HepG2 (cell line): ENCODE measurements around the gene PET100. TPM values are rescaled to one million over a fixed set of nuclear protein-coding genes. Genes with fewer than 3 reads are reported as not detected.
A peak's percentile ranks its signal among the peaks of the same experiment; 100 is the strongest.

Source experiments
- FOXK1 ChIP-seq: sonication (generic); formaldehyde crosslinking; IDR thresholded peaks from 2 replicates; pipeline ENCODE4 v1.4.0; 2020; ENCODE audit warnings: low read depth, missing genetic modification reagents, borderline replicate concordance
- MEF2D ChIP-seq: sonication (generic); formaldehyde crosslinking; IDR thresholded peaks from 2 replicates; pipeline ENCODE4 v1.5.1; 2020; ENCODE audit warnings: mild to moderate bottlenecking, missing genetic modification reagents
- MEIS2 ChIP-seq: sonication (generic); formaldehyde crosslinking; IDR thresholded peaks from 2 replicates; pipeline ENCODE4 v1.9.0; 2021; ENCODE audit warnings: mild to moderate bottlenecking, missing genetic modification reagents
- RNF2 ChIP-seq: fragments of 450-650 bp; conservative IDR thresholded peaks from 2 replicates; pipeline ENCODE4 v1.6.1; 2016; ENCODE audit warnings: low read depth
- TOPORS ChIP-seq: sonication (generic); formaldehyde crosslinking; IDR thresholded peaks from 2 replicates; pipeline ENCODE4 v1.8.0; 2023; ENCODE audit warnings: mild to moderate bottlenecking, missing genetic modification reagents
- TP53 ChIP-seq: sonication (generic); formaldehyde crosslinking; conservative IDR thresholded peaks from 2 replicates; pipeline ENCODE4 v1.4.0; 2020; ENCODE audit warnings: missing genetic modification reagents
- YEATS4 ChIP-seq: sonication (generic); formaldehyde crosslinking; IDR thresholded peaks from 2 replicates; pipeline ENCODE4 v1.4.0; 2020; ENCODE audit warnings: missing genetic modification reagents, borderline replicate concordance
- YY1 ChIP-seq: IDR thresholded peaks from 2 replicates; pipeline ENCODE4 v1.6.1; 2011; ENCODE audit warnings: low read length, low read depth, moderate library complexity, mild to moderate bottlenecking; ENCODE audit not compliant: insufficient read depth, insufficient replicate concordance
- ZNF10 ChIP-seq: sonication (generic); formaldehyde crosslinking; IDR thresholded peaks from 2 replicates; pipeline ENCODE4 v1.4.0; 2020; ENCODE audit warnings: mild to moderate bottlenecking, low read depth, missing genetic modification reagents, borderline replicate concordance
- ZNF136 ChIP-seq: sonication (generic); formaldehyde crosslinking; IDR thresholded peaks from 2 replicates; pipeline ENCODE4 v1.8.1; 2022; ENCODE audit warnings: low read depth, mild to moderate bottlenecking, moderate library complexity, missing genetic modification reagents
- ZNF205 ChIP-seq: IDR thresholded peaks from 2 replicates; pipeline ENCODE4 v1.6.1; 2018; ENCODE audit warnings: missing biosample characterization, missing genetic modification reagents
- ZNF232 ChIP-seq: sonication (generic); formaldehyde crosslinking; IDR thresholded peaks from 2 replicates; pipeline ENCODE4 v1.4.0; 2020; ENCODE audit warnings: missing genetic modification reagents, borderline replicate concordance
- ZNF333 ChIP-seq: sonication (generic); formaldehyde crosslinking; IDR thresholded peaks from 2 replicates; pipeline ENCODE4 v1.4.0; 2020; ENCODE audit warnings: mild to moderate bottlenecking, missing genetic modification reagents, borderline replicate concordance
- ZNF451 ChIP-seq: sonication (generic); formaldehyde crosslinking; IDR thresholded peaks from 2 replicates; pipeline ENCODE4 v1.5.0; 2020; ENCODE audit warnings: mild to moderate bottlenecking, missing genetic modification reagents
- ZNF563 ChIP-seq: sonication (generic); formaldehyde crosslinking; IDR thresholded peaks from 2 replicates; pipeline ENCODE4 v1.8.0; 2022; ENCODE audit warnings: mild to moderate bottlenecking, moderate library complexity, missing genetic modification reagents
- ZNF724P ChIP-seq: sonication (generic); formaldehyde crosslinking; IDR thresholded peaks from 2 replicates; pipeline ENCODE4 v1.8.0; 2022; ENCODE audit warnings: missing genetic modification reagents, borderline replicate concordance
- ZNF749 ChIP-seq: sonication (generic); formaldehyde crosslinking; IDR thresholded peaks from 2 replicates; pipeline ENCODE4 v1.8.0; 2022; ENCODE audit warnings: mild to moderate bottlenecking, missing genetic modification reagents, moderate library complexity, borderline replicate concordance
- ZNF781 ChIP-seq: sonication (generic); formaldehyde crosslinking; IDR thresholded peaks from 2 replicates; pipeline ENCODE4 v1.5.1; 2020; ENCODE audit warnings: borderline replicate concordance, mild to moderate bottlenecking, missing genetic modification reagents; ENCODE audit errors: not compliant biosample characterization
- polyA plus RNA-seq, 8 experiments: library from polyadenylated mRNA; depleted of rRNA in 3 of 8; stranded (reverse) in 7 of 8; unstranded in 1 of 8; fragments of >200 nt; fragmentation: Illumina TruSeq in 4 of 8; extraction: Trizol in 4 of 8; gene quantifications; 2 replicates each; pipeline versions ENCODE4 v1.2.1 to v1.2.3, GENCODE V29; 2011 to 2016; ENCODE audit warnings: low read depth in 4 of 8, missing spikeins in 1 of 8, mixed read lengths in 1 of 8; ENCODE audit not compliant: insufficient read depth in 1 of 8
- total RNA-seq, 5 experiments: library from RNA; depleted of rRNA; stranded (reverse); fragments of >200 nt; fragmentation: Illumina TruSeq; extraction: Trizol; gene quantifications; 2 replicates each; pipeline ENCODE4 v1.2.3, GENCODE V29; 2016; ENCODE audit warnings: low read depth in 1 of 5
- TF ChIP-seq, protein P1 (sequence below): sonication (generic); formaldehyde crosslinking; IDR thresholded peaks from 2 replicates; pipeline ENCODE4 v1.8.1; 2022; ENCODE audit warnings: low read depth, mild to moderate bottlenecking, missing genetic modification reagents
- TF ChIP-seq, protein P2 (sequence below): sonication (generic); formaldehyde crosslinking; IDR thresholded peaks from 2 replicates; pipeline ENCODE4 v1.8.0; 2022; ENCODE audit warnings: mild to moderate bottlenecking, missing genetic modification reagents
- TF ChIP-seq, protein P3 (sequence below): sonication (generic); formaldehyde crosslinking; conservative IDR thresholded peaks from 2 replicates; pipeline ENCODE4 v1.8.1; 2023; ENCODE audit warnings: missing genetic modification reagents
- TF ChIP-seq, protein P4 (sequence below): IDR thresholded peaks from 2 replicates; pipeline ENCODE4 v1.6.1; 2016; ENCODE audit warnings: missing compliant biosample characterization, missing genetic modification reagents, borderline replicate concordance

Gene PET100
- total and polyA plus RNA-seq, 2 of the 13 experiments (the other 11 are each of a cell fraction or from before 2014, with no cell fraction given): 22.3 to 66.5 TPM

DNA sequence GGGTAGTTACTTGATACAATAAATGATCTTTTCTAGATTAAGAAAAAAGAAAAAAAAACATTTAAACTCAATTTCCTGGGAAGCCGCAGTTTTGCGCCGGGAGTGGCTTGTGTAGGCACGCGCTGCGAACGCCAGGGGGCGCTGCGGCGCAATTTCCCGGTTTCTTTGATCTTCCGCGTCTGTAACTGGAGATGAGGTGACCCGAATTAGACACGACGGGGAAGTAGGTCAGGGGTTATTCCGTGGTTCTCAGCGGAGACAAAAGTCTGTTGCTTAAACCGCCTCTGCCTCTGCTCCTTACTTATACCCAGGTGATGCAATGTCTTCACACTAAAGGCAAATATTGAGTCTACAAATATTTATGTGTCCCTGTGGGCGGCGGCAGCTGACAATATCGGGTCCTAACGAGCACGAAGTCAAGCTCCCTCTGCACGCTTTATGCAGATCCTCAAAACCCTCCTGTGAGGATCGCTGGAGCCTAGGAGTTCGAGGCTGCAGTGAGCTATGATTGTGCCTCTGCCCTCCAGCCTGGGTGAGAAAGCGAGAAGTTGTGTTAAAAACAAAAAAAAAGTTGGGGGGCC is 22.6 kb downstream of the PET100 start (continued):
- TF ChIP-seq ZNF333 (CRISPR knock-in tag) (no peak), ZNF232 (CRISPR knock-in tag) (no peak; the same call in 1 of the 2 replicates), ZNF136 (CRISPR knock-in tag) (no peak), RNF2 (0 out of 2 replicates have a peak, but pooled peaks have one; percentile 42), MEF2D (CRISPR knock-in tag) (peak; percentile 82), ZNF563 (no peak; the same call in 1 of the 2 replicates), YEATS4 (CRISPR knock-in tag) (no peak), FOXK1 (peak; percentile 96), ZNF749 (CRISPR knock-in tag) (no peak), YY1 (peak; percentile 26), ZNF781 (CRISPR knock-in tag) (no peak), TOPORS (no peak), ZNF205 (CRISPR knock-in tag) (peak; percentile 79), MEIS2 (CRISPR knock-in tag) (no peak; the same call in 1 of the 2 replicates), ZNF10 (CRISPR knock-in tag) (no peak), ZNF451 (no peak), ZNF724P (CRISPR knock-in tag) (no peak), TP53 (CRISPR knock-in tag) (no peak)
- TF ChIP-seq, protein P1, sequence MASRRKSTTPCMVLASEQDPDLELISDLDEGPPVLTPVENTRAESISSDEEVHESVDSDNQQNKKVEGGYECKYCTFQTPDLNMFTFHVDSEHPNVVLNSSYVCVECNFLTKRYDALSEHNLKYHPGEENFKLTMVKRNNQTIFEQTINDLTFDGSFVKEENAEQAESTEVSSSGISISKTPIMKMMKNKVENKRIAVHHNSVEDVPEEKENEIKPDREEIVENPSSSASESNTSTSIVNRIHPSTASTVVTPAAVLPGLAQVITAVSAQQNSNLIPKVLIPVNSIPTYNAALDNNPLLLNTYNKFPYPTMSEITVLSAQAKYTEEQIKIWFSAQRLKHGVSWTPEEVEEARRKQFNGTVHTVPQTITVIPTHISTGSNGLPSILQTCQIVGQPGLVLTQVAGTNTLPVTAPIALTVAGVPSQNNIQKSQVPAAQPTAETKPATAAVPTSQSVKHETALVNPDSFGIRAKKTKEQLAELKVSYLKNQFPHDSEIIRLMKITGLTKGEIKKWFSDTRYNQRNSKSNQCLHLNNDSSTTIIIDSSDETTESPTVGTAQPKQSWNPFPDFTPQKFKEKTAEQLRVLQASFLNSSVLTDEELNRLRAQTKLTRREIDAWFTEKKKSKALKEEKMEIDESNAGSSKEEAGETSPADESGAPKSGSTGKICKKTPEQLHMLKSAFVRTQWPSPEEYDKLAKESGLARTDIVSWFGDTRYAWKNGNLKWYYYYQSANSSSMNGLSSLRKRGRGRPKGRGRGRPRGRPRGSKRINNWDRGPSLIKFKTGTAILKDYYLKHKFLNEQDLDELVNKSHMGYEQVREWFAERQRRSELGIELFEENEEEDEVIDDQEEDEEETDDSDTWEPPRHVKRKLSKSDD: no peak
- TF ChIP-seq, protein P2, sequence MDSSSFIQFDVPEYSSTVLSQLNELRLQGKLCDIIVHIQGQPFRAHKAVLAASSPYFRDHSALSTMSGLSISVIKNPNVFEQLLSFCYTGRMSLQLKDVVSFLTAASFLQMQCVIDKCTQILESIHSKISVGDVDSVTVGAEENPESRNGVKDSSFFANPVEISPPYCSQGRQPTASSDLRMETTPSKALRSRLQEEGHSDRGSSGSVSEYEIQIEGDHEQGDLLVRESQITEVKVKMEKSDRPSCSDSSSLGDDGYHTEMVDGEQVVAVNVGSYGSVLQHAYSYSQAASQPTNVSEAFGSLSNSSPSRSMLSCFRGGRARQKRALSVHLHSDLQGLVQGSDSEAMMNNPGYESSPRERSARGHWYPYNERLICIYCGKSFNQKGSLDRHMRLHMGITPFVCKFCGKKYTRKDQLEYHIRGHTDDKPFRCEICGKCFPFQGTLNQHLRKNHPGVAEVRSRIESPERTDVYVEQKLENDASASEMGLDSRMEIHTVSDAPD (CRISPR knock-in tag): no peak
- TF ChIP-seq, protein P3, sequence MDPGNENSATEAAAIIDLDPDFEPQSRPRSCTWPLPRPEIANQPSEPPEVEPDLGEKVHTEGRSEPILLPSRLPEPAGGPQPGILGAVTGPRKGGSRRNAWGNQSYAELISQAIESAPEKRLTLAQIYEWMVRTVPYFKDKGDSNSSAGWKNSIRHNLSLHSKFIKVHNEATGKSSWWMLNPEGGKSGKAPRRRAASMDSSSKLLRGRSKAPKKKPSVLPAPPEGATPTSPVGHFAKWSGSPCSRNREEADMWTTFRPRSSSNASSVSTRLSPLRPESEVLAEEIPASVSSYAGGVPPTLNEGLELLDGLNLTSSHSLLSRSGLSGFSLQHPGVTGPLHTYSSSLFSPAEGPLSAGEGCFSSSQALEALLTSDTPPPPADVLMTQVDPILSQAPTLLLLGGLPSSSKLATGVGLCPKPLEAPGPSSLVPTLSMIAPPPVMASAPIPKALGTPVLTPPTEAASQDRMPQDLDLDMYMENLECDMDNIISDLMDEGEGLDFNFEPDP (CRISPR knock-in tag): no peak
- TF ChIP-seq, protein P4, sequence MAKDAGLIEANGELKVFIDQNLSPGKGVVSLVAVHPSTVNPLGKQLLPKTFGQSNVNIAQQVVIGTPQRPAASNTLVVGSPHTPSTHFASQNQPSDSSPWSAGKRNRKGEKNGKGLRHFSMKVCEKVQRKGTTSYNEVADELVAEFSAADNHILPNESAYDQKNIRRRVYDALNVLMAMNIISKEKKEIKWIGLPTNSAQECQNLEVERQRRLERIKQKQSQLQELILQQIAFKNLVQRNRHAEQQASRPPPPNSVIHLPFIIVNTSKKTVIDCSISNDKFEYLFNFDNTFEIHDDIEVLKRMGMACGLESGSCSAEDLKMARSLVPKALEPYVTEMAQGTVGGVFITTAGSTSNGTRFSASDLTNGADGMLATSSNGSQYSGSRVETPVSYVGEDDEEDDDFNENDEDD: peak; percentile 69; the same call in 1 of the 2 replicates
